Ramos (cell line): ENCODE data around the gene PTH2R.
"Not testable (repeated sequence)": the region's sequence is repeated elsewhere in the genome, so short reads cannot be mapped to it uniquely, and the experiment has no call there.

ENCODE experiments used
- in situ Hi-C: fragments of 300-500 bp; cut with MboI; formaldehyde crosslinking; loops from one replicate; pipeline ENCODE4 v1.14.3; 2022; ENCODE audit warnings: low sequenced_read_pairs; ENCODE audit not compliant: unreplicated experiment

The PTH2R gene

GRCh38 chr2:208406474-208407451 is at the start of gene PTH2R:
TSS of gene PTH2R (plus strand) at chr2:208406792. CDS start at chr2:208407044, 252 bp downstream.
- in situ Hi-C loops: no loop called here

GRCh38 chr2:208356846-208357574 is 49.6 kb upstream of the PTH2R start:
- in situ Hi-C loops: no loop called here

GRCh38 chr2:208358758-208359631 is 47.6 kb upstream of the PTH2R start:
- in situ Hi-C loops: no loop called here

- in situ Hi-C loops: no loop called here
Measured at GRCh38 chr2:208359632-208359986, 47.0 kb upstream of the PTH2R start.

GRCh38 chr2:208360259-208361076 is 46.1 kb upstream of the PTH2R start:
- in situ Hi-C loops: no loop called here

GRCh38 chr2:208361077-208361441 is 45.5 kb upstream of the PTH2R start:
- in situ Hi-C loops: no loop called here

- in situ Hi-C loops: no loop called here
Measured at GRCh38 chr2:208363485-208363884, 43.1 kb upstream of the PTH2R start.

- in situ Hi-C loops: no loop called here
Measured at GRCh38 chr2:208366215-208367127, 40.1 kb upstream of the PTH2R start.

- in situ Hi-C loops: no loop called here
Measured at GRCh38 chr2:208369091-208369490, 37.5 kb upstream of the PTH2R start.

GRCh38 chr2:208370881-208371633 is 35.5 kb upstream of the PTH2R start:
- in situ Hi-C loops: no loop called here

- in situ Hi-C loops: no loop called here
Measured at GRCh38 chr2:208371634-208371935, 35.0 kb upstream of the PTH2R start.

GRCh38 chr2:208373460-208374089 is 33.0 kb upstream of the PTH2R start:
- in situ Hi-C loops: no loop called here

- in situ Hi-C loops: no loop called here
Measured at GRCh38 chr2:208375491-208376068, 31.0 kb upstream of the PTH2R start.

GRCh38 chr2:208377344-208377860 is 29.2 kb upstream of the PTH2R start:
- in situ Hi-C loops: not testable (repeated sequence)

GRCh38 chr2:208379192-208379591 is 27.4 kb upstream of the PTH2R start:
- in situ Hi-C loops: no loop called here

GRCh38 chr2:208384637-208385036 is 22.0 kb upstream of the PTH2R start:
- in situ Hi-C loops: no loop called here

- in situ Hi-C loops: no loop called here
Measured at GRCh38 chr2:208386541-208386940, 20.1 kb upstream of the PTH2R start.
